Esophagus muscularis mucosa (tissue), 4 donors: ENCODE measurements around the gene USP1. TPM values are rescaled to one million over a fixed set of nuclear protein-coding genes. Genes with fewer than 3 reads are reported as not detected.

Experiments used
- total RNA-seq, 4 donors: library from RNA; depleted of rRNA; stranded (reverse); fragments of >200 nt; gene quantifications; one replicate each; pipeline versions ENCODE4 v1.1.0 to v1.2.1, GENCODE V29; 2016

The USP1 gene
- total RNA-seq, 4 donors from 2014 or later, result 21.0 to 32.4 (median 27.6) TPM

Other genes starting within 250 kb of the USP1 start
- gene L1TD1, start 242.2 kb upstream of the USP1 start, total RNA-seq, result under 1 TPM in 1 of 4 donors, not detected in 3; 0.42 TPM
- 1 to 10 TPM in 1 of 4 donors, under 1 TPM in 3; 0.42 to 1.4 (median 0.84) TPM for gene KANK4, start 117.6 kb upstream of the USP1 start, total RNA-seq
- gene ANGPTL3, start 160.5 kb downstream of the USP1 start, total RNA-seq, result not detected